HuH-7 (cell line): Measurements from ENCODE around the gene UBASH3B.

Source experiments
- DNase-seq: peaks from one replicate; pipeline ENCODE4 v3.0.0; 2011; ENCODE audit warnings: low spot score

The UBASH3B gene

GRCh38 chr11:122678406-122678805 is 22.9 kb downstream of the UBASH3B start:
- DNase-seq = no peak

GRCh38 chr11:122679466-122679865 is 23.9 kb downstream of the UBASH3B start:
- no peak for DNase-seq

GRCh38 chr11:122681070-122681469 is 25.5 kb downstream of the UBASH3B start:
- DNase-seq = no peak

GRCh38 chr11:122681735-122682134 is 26.2 kb downstream of the UBASH3B start:
- no peak for DNase-seq

GRCh38 chr11:122682464-122682863 is 26.9 kb downstream of the UBASH3B start:
- no peak for DNase-seq

- DNase-seq = no peak
Observed at GRCh38 chr11:122685041-122685440, 29.5 kb downstream of the UBASH3B start.

GRCh38 chr11:122686111-122686510 is 30.6 kb downstream of the UBASH3B start:
- no peak for DNase-seq

- no peak for DNase-seq
Observed at GRCh38 chr11:122690384-122690783, 34.9 kb downstream of the UBASH3B start.

- no peak for DNase-seq
Observed at GRCh38 chr11:122690801-122691548, 35.5 kb downstream of the UBASH3B start.

- no peak for DNase-seq
Observed at GRCh38 chr11:122691549-122692150, 36.1 kb downstream of the UBASH3B start.

- DNase-seq = no peak
Observed at GRCh38 chr11:122692444-122692843, 36.9 kb downstream of the UBASH3B start.

GRCh38 chr11:122695076-122695615 is 39.6 kb downstream of the UBASH3B start:
- DNase-seq = no peak

GRCh38 chr11:122696662-122697061 is 41.1 kb downstream of the UBASH3B start:
- no peak for DNase-seq

- no peak for DNase-seq
Observed at GRCh38 chr11:122697636-122698167, 42.2 kb downstream of the UBASH3B start.

- DNase-seq = no peak
Observed at GRCh38 chr11:122698392-122698791, 42.9 kb downstream of the UBASH3B start.

GRCh38 chr11:122700666-122701065 is 45.1 kb downstream of the UBASH3B start:
- no peak for DNase-seq

- no peak for DNase-seq
Observed at GRCh38 chr11:122701143-122701542, 45.6 kb downstream of the UBASH3B start.

GRCh38 chr11:122703541-122704272 is 48.2 kb downstream of the UBASH3B start:
- no peak for DNase-seq

GRCh38 chr11:122705396-122705795 is 49.9 kb downstream of the UBASH3B start:
- DNase-seq = no peak

- DNase-seq = no peak
Observed at GRCh38 chr11:122706291-122707088, 51.0 kb downstream of the UBASH3B start.

- no peak for DNase-seq
Observed at GRCh38 chr11:122707111-122707510, 51.6 kb downstream of the UBASH3B start.

- DNase-seq = no peak
Observed at GRCh38 chr11:122707901-122708300, 52.4 kb downstream of the UBASH3B start.
